AG04450 (cell line): ENCODE results near the gene C2orf81. TPM values are rescaled to one million over a fixed set of nuclear protein-coding genes. Genes with fewer than 3 reads are reported as not detected.
A peak's percentile ranks its signal among the peaks of the same experiment; 100 is the strongest.
"Not testable (repeated sequence)": the region's sequence is repeated elsewhere in the genome, so short reads cannot be mapped to it uniquely, and the experiment has no call there.

Experiments
- CTCF ChIA-PET: fragments of 300-600, 350-600 bp; formaldehyde crosslinking; extraction: SDS; loops from one replicate; lab custom pipeline; 2022; ENCODE audit warnings: antibody characterized with exemption, inconsistent platforms; lab: Charles Lee
- POLR2A ChIA-PET: fragments of 350-600 bp; formaldehyde crosslinking; extraction: SDS; loops from one replicate; lab custom pipeline; 2021; ENCODE audit warnings: antibody characterized with exemption, inconsistent platforms; lab: Yijun Ruan, JAX
- DNase-seq: peaks from one replicate; pipeline ENCODE4 v3.0.0-alpha.2; 2011; ENCODE audit warnings: low read depth, low spot score
- H3K27ac ChIP-seq: one replicate; pipeline ENCODE4 v1.5.1; 2012; ENCODE audit warnings: low read depth, low read length, control low read depth
- H3K27me3 ChIP-seq: one replicate; pipeline ENCODE4 v1.6.0; 2012; ENCODE audit warnings: low read length; ENCODE audit not compliant: control insufficient read depth, insufficient read depth
- H3K4me3 ChIP-seq: 2 replicates; pipeline ENCODE4 v1.5.1; 2011; ENCODE audit warnings: mild to moderate bottlenecking, low read depth, low read length, control low read depth
- H3K9me3 ChIP-seq: 2 replicates; pipeline ENCODE4 v1.5.1; 2012; ENCODE audit warnings: low read length; ENCODE audit not compliant: control insufficient read depth, insufficient read depth
- CTCF ChIP-seq: IDR thresholded peaks from 2 replicates; pipeline ENCODE4 v1.5.1; 2011; ENCODE audit warnings: low read depth, low read length, control low read depth, inconsistent platforms
- polyA minus RNA-seq: library from RNA; depleted of rRNA, polyadenylated mRNA; stranded (reverse); fragments of >200 nt; gene quantifications from 2 replicates; pipeline ENCODE4 v1.2.3, GENCODE V29; 2011; rRNA and poly(A)+ RNA removed
- polyA plus RNA-seq: library from polyadenylated mRNA; depleted of rRNA; stranded (reverse); fragments of >200 nt; gene quantifications from 2 replicates; pipeline ENCODE4 v1.2.3, GENCODE V29; 2011; rRNA removed

The C2orf81 gene
- polyA plus RNA-seq = 0.16 TPM in 2 replicates
- 0.17 and 0.32 TPM in 2 replicates for polyA minus RNA-seq

- Histone ChIP-seq H3K27ac (peak within 1 kb of the TSS; percentile 3), H3K4me3 (peak within 1 kb of the TSS; percentile 69), H3K9me3 (no peaks in the 10 kb centered on the region; the same call in 1 of the 2 replicates), H3K27me3 (peaks cover 6% of the 10 kb centered on the region)
- no peak for TF ChIP-seq CTCF
- ChIA-PET CTCF (interaction anchor here (1.1 kb wide), 1 partner anchor 43 kb away, joined by 4 read pairs; no protein-coding TSS in a partner anchor), POLR2A (interaction anchor here (1.0 to 1.3 kb wide), 2 partner anchors 30 to 37 kb away, joined by 3 read pairs; partner anchors contain the start of gene WBP1)
- DNase-seq = peak; percentile 30
Observed at GRCh38 chr2:74421221-74421870, at the start of gene C2orf81, which contains the start of gene WDR54. C2orf81 (minus strand) TSS chr2:74421619; CDS start chr2:74421560, 59 bp downstream. WDR54 (plus strand) TSS chr2:74421730; CDS start chr2:74422154, 424 bp downstream.

- H3K27ac ChIP-seq, H3K4me3 ChIP-seq, H3K27me3 ChIP-seq, H3K9me3 ChIP-seq, DNase-seq: not testable (repeated sequence)
- CTCF ChIA-PET = interaction anchor here (0.6 to 1.4 kb wide), 2 partner anchors 12 to 16 kb away, joined by 3 to 5 read pairs; partner anchors contain the start of genes CCDC142, INO80B and TTC31
- POLR2A ChIA-PET = interaction anchor here (2.9 kb wide), 1 partner anchor 12 kb away, joined by 13 read pairs; the partner anchor contains the start of gene WBP1
Observed at GRCh38 chr2:74470742-74471141, 49.3 kb upstream of the C2orf81 start.

GRCh38 chr2:74464406-74464805 lies 43.0 kb upstream of the C2orf81 start:
- CTCF ChIA-PET = interaction anchor here (0.7 to 1.1 kb wide), 3 partner anchors 14 to 55 kb away, joined by 3 to 4 read pairs (median 3); no protein-coding TSS in a partner anchor
- H3K27ac ChIP-seq = no peak overlapping the region
- POLR2A ChIA-PET = interaction anchor here (1.0 to 1.4 kb wide), 2 partner anchors 10 to 112 kb away, joined by 3 read pairs; partner anchors contain the start of gene INO80B

GRCh38 chr2:74462786-74463105 lies 41.3 kb upstream of the C2orf81 start:
- POLR2A ChIA-PET = no interaction called here
- Histone ChIP-seq H3K27me3 (no peaks in the 10 kb centered on the region), H3K4me3 (no peak overlapping the region), H3K9me3 (no peaks in the 10 kb centered on the region; the same call in 1 of the 2 replicates), H3K27ac (no peak overlapping the region)
- DNase-seq = no peak
- TF ChIP-seq CTCF = no peak
- CTCF ChIA-PET = no interaction called here

More at GRCh38 chr2:74464406-74464805, 43.0 kb upstream of the C2orf81 start:
- TF ChIP-seq CTCF = no peak
- no peaks in the 10 kb centered on the region for H3K27me3 ChIP-seq
- DNase-seq = no peak
- no peaks in the 10 kb centered on the region; the same call in 1 of the 2 replicates for H3K9me3 ChIP-seq
- peak overlapping the region; percentile 82 for H3K4me3 ChIP-seq

GRCh38 chr2:74462054-74462785 lies 40.8 kb upstream of the C2orf81 start:
- DNase-seq = no peak
- Histone ChIP-seq H3K4me3 (no peak overlapping the region), H3K27me3 (no peaks in the 10 kb centered on the region), H3K9me3 (no peaks in the 10 kb centered on the region; the same call in 1 of the 2 replicates), H3K27ac (peak overlapping the region; percentile 11)
- TF ChIP-seq CTCF = no peak
- ChIA-PET POLR2A (no interaction called here), CTCF (interaction anchor here (1.2 kb wide), 1 partner anchor 160 kb away, joined by 14 read pairs; no protein-coding TSS in a partner anchor)
